Stimulated activated CD4-positive, alpha-beta T cell treated with anti-CD3 and anti-CD28 coated beads, Interleukin-15, amount 100 ng/mL, for 48 hours (primary cell): Measurements from ENCODE around the gene SYNGAP1.
A peak's percentile ranks its signal among the peaks of the same experiment; 100 is the strongest.

ENCODE experiments used
- DNase-seq, 2 donors: peaks; one replicate each; pipeline ENCODE4 v3.0.0-alpha.2; 2020; ENCODE audit warnings: low read depth in 2 of 2

The SYNGAP1 gene

GRCh38 chr6:33438978-33439594, 19.2 kb downstream of the SYNGAP1 start:
- no peak for DNase-seq

- DNase-seq: no peak
These were observed 20.2 kb downstream of the SYNGAP1 start for GRCh38 chr6:33439956-33440648.

- no peak for DNase-seq
These were observed 20.9 kb downstream of the SYNGAP1 start for GRCh38 chr6:33440649-33441309.

- DNase-seq: no peak
These were observed 21.6 kb downstream of the SYNGAP1 start for GRCh38 chr6:33441457-33441856.

- DNase-seq: no peak
These were observed 22.4 kb downstream of the SYNGAP1 start for GRCh38 chr6:33442283-33442682.

- no peak for DNase-seq
These were observed 23.2 kb downstream of the SYNGAP1 start for GRCh38 chr6:33443025-33443424.

GRCh38 chr6:33443619-33444504, 24.0 kb downstream of the SYNGAP1 start:
- DNase-seq: no peak

- no peak for DNase-seq
These were observed 25.3 kb downstream of the SYNGAP1 start for GRCh38 chr6:33445119-33445603.

GRCh38 chr6:33446356-33446755, 26.5 kb downstream of the SYNGAP1 start:
- no peak for DNase-seq

GRCh38 chr6:33450434-33450833, 30.6 kb downstream of the SYNGAP1 start:
- DNase-seq: no peak

GRCh38 chr6:33451606-33452005, 31.7 kb downstream of the SYNGAP1 start:
- DNase-seq: no peak

GRCh38 chr6:33452496-33452895, 32.6 kb downstream of the SYNGAP1 start:
- no peak for DNase-seq

GRCh38 chr6:33453393-33454008, 33.6 kb downstream of the SYNGAP1 start:
- DNase-seq: no peak

GRCh38 chr6:33454009-33454946, 34.4 kb downstream of the SYNGAP1 start, which contains the start of gene ZBTB9:
Gene ZBTB9 (plus strand): TSS chr6:33454576. CDS start chr6:33455101, 525 bp downstream.
- DNase-seq: peak; percentile 92 to 93

GRCh38 chr6:33455051-33455450, 35.2 kb downstream of the SYNGAP1 start:
- no peak for DNase-seq

GRCh38 chr6:33456156-33456555, 36.3 kb downstream of the SYNGAP1 start:
- DNase-seq: no peak

- no peak for DNase-seq
These were observed 38.8 kb downstream of the SYNGAP1 start for GRCh38 chr6:33458676-33459075.

GRCh38 chr6:33459226-33459625, 39.4 kb downstream of the SYNGAP1 start:
- no peak for DNase-seq

GRCh38 chr6:33466075-33466735, 46.3 kb downstream of the SYNGAP1 start:
- no peak for DNase-seq

- no peak for DNase-seq
These were observed 47.2 kb downstream of the SYNGAP1 start for GRCh38 chr6:33467091-33467490.
